Uterus (tissue), 2 donors: ENCODE data around the gene AIP.

ENCODE experiments used
- CTCF ChIP-seq, 4 experiments: fragments of 200-600 bp in 2 of 4; fragments of 450-650 bp in 2 of 4; sonication (generic) in 2 of 4; IDR thresholded peaks; one replicate each; pipeline ENCODE4 v1.5.1; 2016 to 2019; ENCODE audit warnings: antibody characterized with exemption in 4 of 4, mild to moderate bottlenecking in 2 of 4, moderate library complexity in 1 of 4
- POLR2A ChIP-seq, 2 donors: fragments of 450-650 bp; IDR thresholded peaks; one replicate each; pipeline ENCODE4 v1.6.1; 2016; ENCODE audit warnings: antibody characterized with exemption in 2 of 2, mild to moderate bottlenecking in 1 of 2, moderate library complexity in 1 of 2

- TF ChIP-seq CTCF (IDR thresholded peaks at IDR 0.05) (no peak), POLR2A (IDR thresholded peaks at IDR 0.05) (no peak)
Observed at GRCh38 chr11:67532889-67533288, 50.1 kb downstream of the AIP start.
